HG03039 (cell line): Measurements from ENCODE around the gene CAV2.

ENCODE experiments used
- ATAC-seq: cut with Tn5 transposase; IDR thresholded peaks from one replicate; pipeline ENCODE4 v1.9.1; 2021; ENCODE audit warnings: mild to moderate bottlenecking, moderate library complexity; ENCODE audit not compliant: unreplicated experiment

The CAV2 gene

GRCh38 chr7:116545411-116545993 lies 46.0 kb downstream of the CAV2 start:
- no peak for ATAC-seq

- no peak for ATAC-seq
These were observed 46.5 kb downstream of the CAV2 start for GRCh38 chr7:116546054-116546453.

GRCh38 chr7:116546916-116547315 lies 47.4 kb downstream of the CAV2 start:
- no peak for ATAC-seq

- no peak for ATAC-seq
These were observed 47.8 kb downstream of the CAV2 start for GRCh38 chr7:116547347-116547746.

- peak; percentile 91 for ATAC-seq
These were observed 49.0 kb downstream of the CAV2 start for GRCh38 chr7:116548506-116548905.

GRCh38 chr7:116549370-116549769 lies 49.8 kb downstream of the CAV2 start:
- ATAC-seq: no peak

- no peak for ATAC-seq
These were observed 52.2 kb downstream of the CAV2 start for GRCh38 chr7:116551692-116552091.

- ATAC-seq: no peak
These were observed 53.1 kb downstream of the CAV2 start for GRCh38 chr7:116552602-116553001.

GRCh38 chr7:116553168-116553964 lies 53.8 kb downstream of the CAV2 start:
- no peak for ATAC-seq

GRCh38 chr7:116554436-116554835 lies 54.9 kb downstream of the CAV2 start:
- ATAC-seq: no peak

- ATAC-seq: no peak
These were observed 55.4 kb downstream of the CAV2 start for GRCh38 chr7:116554911-116555310.

GRCh38 chr7:116557066-116557585 lies 57.6 kb downstream of the CAV2 start:
- no peak for ATAC-seq

GRCh38 chr7:116557901-116558300 lies 58.4 kb downstream of the CAV2 start:
- no peak for ATAC-seq
